BJ (cell line): ENCODE results near the gene BANP. TPM values are rescaled to one million over a fixed set of nuclear protein-coding genes. Genes with fewer than 3 reads are reported as not detected.

ENCODE experiments used
- CTCF ChIA-PET: fragments of 350-600 bp; formaldehyde crosslinking; extraction: SDS; loops from one replicate; lab custom pipeline; 2021; ENCODE audit warnings: antibody characterized with exemption, inconsistent platforms; lab: Yijun Ruan, JAX
- POLR2A ChIA-PET: fragments of 300-600 bp; sonication (Branson Sonifier 250); formaldehyde crosslinking; extraction: SDS; loops from one replicate; lab custom pipeline; 2021; ENCODE audit warnings: antibody characterized with exemption; lab: Charles Lee
- DNase-seq: peaks from one replicate; pipeline ENCODE4 v3.0.0-alpha.2; 2011; ENCODE audit warnings: low read depth
- H3K27me3 ChIP-seq: 2 replicates; pipeline ENCODE4 v1.6.0; 2011; ENCODE audit warnings: low read length; ENCODE audit not compliant: control insufficient read depth, insufficient read depth
- H3K36me3 ChIP-seq: 2 replicates; pipeline ENCODE4 v1.5.1; 2011; ENCODE audit warnings: low read length; ENCODE audit not compliant: control insufficient read depth, insufficient read depth
- H3K4me3 ChIP-seq: 2 replicates; pipeline ENCODE4 v1.5.1; 2011; ENCODE audit warnings: low read depth, mild to moderate bottlenecking, control low read depth, low read length
- polyA plus RNA-seq: library from polyadenylated mRNA; depleted of rRNA; stranded (reverse); fragments of >200 nt; gene quantifications from 2 replicates; pipeline ENCODE4 v1.2.3, GENCODE V29; 2011
- TF ChIP-seq, protein P1 (sequence below): IDR thresholded peaks from 2 replicates; pipeline ENCODE4 v1.5.1; 2011; ENCODE audit warnings: low read depth, mild to moderate bottlenecking, control low read depth, inconsistent platforms, low read length, moderate library complexity; ENCODE audit not compliant: insufficient read depth

The BANP gene
- polyA plus RNA-seq, 1 experiment = 16.5 TPM

GRCh38 chr16:87914812-87915211 lies 36.4 kb upstream of the BANP start:
- POLR2A ChIA-PET = no interaction called here
- CTCF ChIA-PET = interaction anchor here (1.4 kb wide), 1 partner anchor 65 kb away, joined by 4 read pairs; no protein-coding TSS in a partner anchor

GRCh38 chr16:87917503-87917902 lies 33.7 kb upstream of the BANP start:
- TF ChIP-seq, protein P1, sequence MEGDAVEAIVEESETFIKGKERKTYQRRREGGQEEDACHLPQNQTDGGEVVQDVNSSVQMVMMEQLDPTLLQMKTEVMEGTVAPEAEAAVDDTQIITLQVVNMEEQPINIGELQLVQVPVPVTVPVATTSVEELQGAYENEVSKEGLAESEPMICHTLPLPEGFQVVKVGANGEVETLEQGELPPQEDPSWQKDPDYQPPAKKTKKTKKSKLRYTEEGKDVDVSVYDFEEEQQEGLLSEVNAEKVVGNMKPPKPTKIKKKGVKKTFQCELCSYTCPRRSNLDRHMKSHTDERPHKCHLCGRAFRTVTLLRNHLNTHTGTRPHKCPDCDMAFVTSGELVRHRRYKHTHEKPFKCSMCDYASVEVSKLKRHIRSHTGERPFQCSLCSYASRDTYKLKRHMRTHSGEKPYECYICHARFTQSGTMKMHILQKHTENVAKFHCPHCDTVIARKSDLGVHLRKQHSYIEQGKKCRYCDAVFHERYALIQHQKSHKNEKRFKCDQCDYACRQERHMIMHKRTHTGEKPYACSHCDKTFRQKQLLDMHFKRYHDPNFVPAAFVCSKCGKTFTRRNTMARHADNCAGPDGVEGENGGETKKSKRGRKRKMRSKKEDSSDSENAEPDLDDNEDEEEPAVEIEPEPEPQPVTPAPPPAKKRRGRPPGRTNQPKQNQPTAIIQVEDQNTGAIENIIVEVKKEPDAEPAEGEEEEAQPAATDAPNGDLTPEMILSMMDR = no peak
- ChIA-PET CTCF (interaction anchor here (1.1 to 1.8 kb wide), 3 partner anchors 8 to 78 kb away, joined by 3 to 9 read pairs (median 3); no protein-coding TSS in a partner anchor), POLR2A (no interaction called here)

More at GRCh38 chr16:87914812-87915211, 36.4 kb upstream of the BANP start:
- Histone ChIP-seq H3K27me3 (0 out of 2 replicates have a peak, but pooled peaks cover under 1% of the 10 kb centered on the region), H3K4me3 (no peak overlapping the region), H3K36me3 (no peaks in the 10 kb centered on the region)
- TF ChIP-seq, protein P1 = no peak
- no peak for DNase-seq

DNA sequence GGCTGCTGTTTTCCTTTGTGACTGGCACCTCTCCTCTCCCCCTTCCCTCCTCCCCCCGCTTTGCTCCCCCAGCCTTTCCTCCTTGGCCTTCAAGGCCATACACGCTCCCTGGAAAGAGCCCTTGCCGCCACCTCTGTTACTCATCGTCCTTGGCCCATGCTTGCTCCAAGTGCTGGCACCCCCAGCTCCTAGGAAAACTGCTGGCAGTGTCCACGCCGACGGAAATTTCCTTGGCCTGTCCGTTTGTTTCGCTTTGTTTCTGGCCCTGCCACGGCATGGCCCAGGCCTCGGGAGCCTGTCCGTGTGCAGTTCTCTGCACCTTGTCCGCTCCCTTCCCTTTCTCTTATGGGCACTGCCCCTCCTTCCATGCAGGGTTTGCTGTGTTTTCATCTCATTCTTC lies 32.9 kb upstream of the BANP start:
- TF ChIP-seq, protein P1 = no peak
- ChIA-PET CTCF (interaction anchor here (0.7 to 1.8 kb wide), 3 partner anchors 8 to 148 kb away, joined by 3 to 9 read pairs (median 3); no protein-coding TSS in a partner anchor), POLR2A (no interaction called here)
- Histone ChIP-seq H3K4me3 (no peak overlapping the region), H3K36me3 (no peaks in the 10 kb centered on the region), H3K27me3 (peaks cover 1% of the 10 kb centered on the region; the same call in 1 of the 2 replicates)
- no peak for DNase-seq

More at GRCh38 chr16:87917503-87917902, 33.7 kb upstream of the BANP start:
- DNase-seq = no peak
- H3K4me3 ChIP-seq = no peak overlapping the region
- 0 out of 2 replicates have a peak, but pooled peaks cover 1% of the 10 kb centered on the region for H3K27me3 ChIP-seq
- no peaks in the 10 kb centered on the region for H3K36me3 ChIP-seq

DNA sequence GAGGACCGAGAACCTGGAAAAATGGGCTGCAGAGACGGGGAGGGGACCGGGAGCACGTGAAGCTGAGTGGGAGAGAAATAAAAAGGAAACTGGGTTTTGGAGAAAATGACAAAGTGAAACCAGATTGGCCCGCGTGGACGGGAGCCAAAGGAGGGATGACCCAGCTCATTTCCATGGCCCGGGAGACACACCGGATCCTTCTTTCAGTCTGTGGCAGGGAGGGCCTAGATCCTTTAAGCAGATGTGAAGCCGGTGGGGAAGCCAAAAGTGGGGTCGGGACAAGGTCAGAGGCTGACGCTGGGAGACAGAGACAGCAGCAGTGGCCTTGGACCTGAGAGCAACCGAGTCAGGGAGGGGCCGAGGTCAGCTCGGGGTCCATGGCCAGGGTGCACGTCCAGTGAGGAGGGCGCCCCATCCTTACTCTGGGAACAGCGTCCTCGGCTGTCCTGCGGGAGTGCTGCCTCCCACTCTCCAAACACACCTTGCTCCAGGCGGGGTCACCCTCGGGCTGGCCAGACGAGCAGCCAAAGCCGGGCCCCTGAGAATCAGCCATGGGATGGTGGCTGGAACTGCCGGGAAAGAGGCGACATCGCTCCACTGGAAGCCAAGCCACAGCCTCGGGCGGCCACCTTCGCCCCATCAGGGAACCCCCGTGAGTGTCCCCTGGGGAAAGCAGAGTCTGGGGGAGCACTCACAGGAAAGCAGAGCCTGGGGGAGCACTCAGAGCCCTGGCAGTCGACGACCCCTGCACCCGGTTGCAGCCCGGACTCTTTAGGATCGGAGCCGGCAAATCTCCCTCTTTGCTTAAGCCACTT lies 32.2 kb upstream of the BANP start:
- no peak for DNase-seq
- Histone ChIP-seq H3K27me3 (peaks cover 1% of the 10 kb centered on the region; the same call in 1 of the 2 replicates), H3K4me3 (no peak overlapping the region), H3K36me3 (no peaks in the 10 kb centered on the region)
- TF ChIP-seq, protein P1 = no peak
- ChIA-PET CTCF (interaction anchor here (0.6 to 1.8 kb wide), 4 partner anchors 9 to 149 kb away, joined by 3 to 9 read pairs (median 3); no protein-coding TSS in a partner anchor), POLR2A (no interaction called here)

DNA sequence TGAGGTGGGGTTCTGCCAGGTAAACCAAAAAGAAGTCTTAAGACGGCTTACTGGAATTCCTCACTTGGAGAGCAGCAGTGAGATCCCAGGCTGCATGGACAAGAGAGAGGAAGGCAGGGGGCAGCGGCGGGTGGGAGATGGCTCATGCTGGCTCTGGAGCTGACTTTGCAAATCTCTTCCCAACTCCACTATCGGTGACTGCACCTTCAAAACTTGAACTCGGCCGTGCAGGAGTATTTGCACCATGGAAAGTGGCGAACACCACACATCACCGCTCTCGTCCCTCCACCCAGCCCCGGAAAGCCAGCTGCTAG lies 31.6 kb upstream of the BANP start:
- CTCF ChIA-PET = interaction anchor here (0.6 kb wide), 1 partner anchor 129 kb away, joined by 3 read pairs; no protein-coding TSS in a partner anchor
- H3K4me3 ChIP-seq = no peak overlapping the region
- DNase-seq = no peak
- no peaks in the 10 kb centered on the region for H3K36me3 ChIP-seq
- TF ChIP-seq, protein P1 = no peak
- POLR2A ChIA-PET = no interaction called here
- H3K27me3 ChIP-seq = peaks cover 1% of the 10 kb centered on the region; the same call in 1 of the 2 replicates
